Ascending aorta (tissue), 2 donors: ENCODE results near the gene LEFTY1. TPM values are rescaled to one million over a fixed set of nuclear protein-coding genes. Genes with fewer than 3 reads are reported as not detected.

Experiments used
- DNase-seq, 2 donors: peaks; one replicate each; pipeline ENCODE4 v3.0.0-alpha.2; 2019; ENCODE audit warnings: low spot score in 2 of 2
- H3K27ac ChIP-seq, 2 donors: fragments of 200-600 bp; sonication (generic); one replicate each; pipeline ENCODE4 v1.5.1; 2016 to 2017; ENCODE audit warnings: mild to moderate bottlenecking in 1 of 2
- H3K27me3 ChIP-seq: fragments of 200-600 bp; sonication (generic); one replicate; pipeline ENCODE4 v1.5.1; 2017
- H3K36me3 ChIP-seq, 2 donors: fragments of 200-600 bp; sonication (generic); one replicate each; pipeline ENCODE4 v1.5.1; 2016
- H3K4me1 ChIP-seq, 2 donors: fragments of 200-600 bp; sonication (generic); one replicate each; pipeline ENCODE4 v1.5.1; 2016 to 2017; ENCODE audit warnings: mild to moderate bottlenecking in 1 of 2
- H3K4me3 ChIP-seq, 2 donors: fragments of 200-600 bp; sonication (generic); one replicate each; pipeline ENCODE4 v1.5.1; 2016 to 2017; ENCODE audit warnings: mild to moderate bottlenecking in 1 of 2
- H3K9me3 ChIP-seq, 2 donors: fragments of 200-600 bp; sonication (generic); one replicate each; pipeline ENCODE4 v1.5.1; 2016
- intact Hi-C: fragments of 100-400 bp; cut with DNase I; formaldehyde crosslinking; loops from one replicate; pipeline ENCODE4 v1.15.1; 2023
- total RNA-seq: library from RNA; depleted of rRNA; stranded (reverse); fragments of >200 nt; gene quantifications from one replicate; pipeline ENCODE4 v1.1.0, GENCODE V29; 2016
- TF ChIP-seq, protein P1 (sequence below), 3 experiments: fragments of 200-600 bp in 2 of 3; fragments of 450-650 bp in 1 of 3; sonication (generic) in 2 of 3; IDR thresholded peaks; one replicate each; pipeline ENCODE4 v1.5.1; 2016 to 2019; ENCODE audit warnings: antibody characterized with exemption in 3 of 3, mild to moderate bottlenecking in 1 of 3, moderate library complexity in 1 of 3

Gene LEFTY1
- total RNA-seq, 1 donor from 2014 or later, result not detected

DNA sequence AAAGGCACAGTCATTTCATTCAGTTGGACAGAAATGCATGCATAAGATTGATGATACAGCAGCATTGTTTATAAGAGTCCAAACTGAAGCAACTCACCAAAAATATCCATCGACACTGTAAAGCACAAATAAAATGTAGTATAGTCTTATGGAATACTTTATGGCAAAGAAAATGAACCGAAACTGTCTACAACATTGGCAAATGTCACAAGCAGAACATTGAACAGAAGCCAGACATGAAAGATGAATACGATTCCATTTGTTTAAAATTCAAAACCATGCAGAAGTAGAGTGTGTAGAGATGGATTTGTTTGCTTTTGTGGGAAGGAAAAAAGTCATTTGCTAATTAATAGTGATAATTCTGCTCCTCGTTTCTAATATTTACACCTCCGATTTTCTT is 7.5 kb upstream of the LEFTY1 start:
- H3K27ac ChIP-seq, result no peak overlapping the region
- intact Hi-C loops, result no loop called here
- H3K4me1 ChIP-seq, result no peaks in the 10 kb centered on the region
- TF ChIP-seq, protein P1, sequence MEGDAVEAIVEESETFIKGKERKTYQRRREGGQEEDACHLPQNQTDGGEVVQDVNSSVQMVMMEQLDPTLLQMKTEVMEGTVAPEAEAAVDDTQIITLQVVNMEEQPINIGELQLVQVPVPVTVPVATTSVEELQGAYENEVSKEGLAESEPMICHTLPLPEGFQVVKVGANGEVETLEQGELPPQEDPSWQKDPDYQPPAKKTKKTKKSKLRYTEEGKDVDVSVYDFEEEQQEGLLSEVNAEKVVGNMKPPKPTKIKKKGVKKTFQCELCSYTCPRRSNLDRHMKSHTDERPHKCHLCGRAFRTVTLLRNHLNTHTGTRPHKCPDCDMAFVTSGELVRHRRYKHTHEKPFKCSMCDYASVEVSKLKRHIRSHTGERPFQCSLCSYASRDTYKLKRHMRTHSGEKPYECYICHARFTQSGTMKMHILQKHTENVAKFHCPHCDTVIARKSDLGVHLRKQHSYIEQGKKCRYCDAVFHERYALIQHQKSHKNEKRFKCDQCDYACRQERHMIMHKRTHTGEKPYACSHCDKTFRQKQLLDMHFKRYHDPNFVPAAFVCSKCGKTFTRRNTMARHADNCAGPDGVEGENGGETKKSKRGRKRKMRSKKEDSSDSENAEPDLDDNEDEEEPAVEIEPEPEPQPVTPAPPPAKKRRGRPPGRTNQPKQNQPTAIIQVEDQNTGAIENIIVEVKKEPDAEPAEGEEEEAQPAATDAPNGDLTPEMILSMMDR (IDR thresholded peaks at IDR 0.05), result no peak
- H3K9me3 ChIP-seq, result no peaks in the 10 kb centered on the region
- no peaks in the 10 kb centered on the region for H3K27me3 ChIP-seq
- no peak for DNase-seq
- H3K4me3 ChIP-seq, result no peak overlapping the region
- no peaks in the 10 kb centered on the region for H3K36me3 ChIP-seq

DNA sequence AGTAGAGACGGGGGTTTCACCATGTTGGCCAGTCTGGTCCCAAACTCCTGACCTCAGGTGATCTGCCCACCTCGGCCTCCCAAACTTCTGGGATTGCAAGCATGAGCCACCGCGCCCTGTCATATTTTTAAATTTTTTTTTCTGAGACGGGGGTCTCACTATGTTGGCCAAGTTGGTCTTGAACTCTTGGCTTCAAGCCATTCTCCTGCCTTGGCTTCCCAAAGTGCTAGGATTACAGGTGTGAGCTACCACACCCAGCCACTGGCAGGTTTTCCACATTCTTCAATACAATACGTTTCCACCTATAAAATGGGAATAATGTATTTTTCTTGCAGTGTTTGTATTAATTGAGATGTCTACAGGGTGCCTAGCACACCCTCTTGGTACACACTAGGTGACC is 3.4 kb upstream of the LEFTY1 start:
- no peaks in the 10 kb centered on the region for H3K9me3 ChIP-seq
- H3K4me1 ChIP-seq, result no peaks in the 10 kb centered on the region
- intact Hi-C loops, result no loop called here
- DNase-seq, result no peak
- H3K36me3 ChIP-seq, result no peaks in the 10 kb centered on the region
- no peak overlapping the region for H3K4me3 ChIP-seq
- H3K27me3 ChIP-seq, result no peaks in the 10 kb centered on the region
- H3K27ac ChIP-seq, result no peak overlapping the region
- TF ChIP-seq, protein P1 (IDR thresholded peaks at IDR 0.05), result no peak

DNA sequence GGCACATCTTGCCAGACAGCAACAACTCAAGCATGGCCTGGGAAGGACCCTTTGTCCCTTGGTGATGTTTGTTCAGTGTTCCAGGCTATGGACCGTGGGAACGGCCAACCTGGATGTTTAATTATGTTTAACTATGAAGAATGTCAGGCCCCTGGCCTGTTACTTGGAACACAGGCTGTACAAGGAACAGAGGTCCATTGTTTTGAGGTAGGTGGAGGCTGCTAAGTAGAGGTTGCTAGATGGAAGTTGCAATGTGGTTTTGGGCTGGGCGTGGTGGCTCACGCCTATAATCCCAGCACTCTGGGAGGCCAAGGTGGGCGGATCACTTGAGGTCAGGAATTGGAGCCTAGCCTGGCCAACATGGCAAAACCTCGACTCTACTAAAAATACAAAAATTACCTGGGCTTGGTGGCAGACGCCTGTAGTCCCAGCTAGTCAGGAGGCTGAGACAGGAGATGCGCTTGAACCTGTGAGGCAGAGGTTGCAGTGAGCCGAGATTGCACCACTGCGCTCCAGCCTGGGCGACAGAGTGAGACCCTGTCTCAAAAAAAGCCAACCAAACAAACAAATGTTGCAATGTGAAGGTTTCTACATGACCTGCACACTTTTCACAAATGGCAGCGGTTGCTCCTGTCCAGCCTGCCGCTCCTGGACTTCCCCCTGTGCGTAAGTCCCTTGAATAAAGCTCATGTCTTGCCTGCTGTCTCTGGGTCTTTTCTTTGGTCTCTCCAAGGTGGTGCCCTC is 2.5 kb upstream of the LEFTY1 start:
- intact Hi-C loops, result no loop called here
- Histone ChIP-seq H3K4me3 (no peak overlapping the region), H3K36me3 (no peaks in the 10 kb centered on the region), H3K27me3 (no peaks in the 10 kb centered on the region), H3K9me3 (no peaks in the 10 kb centered on the region), H3K27ac (no peak overlapping the region), H3K4me1 (no peaks in the 10 kb centered on the region)
- no peak for DNase-seq
- TF ChIP-seq, protein P1 (IDR thresholded peaks at IDR 0.05), result no peak

DNA sequence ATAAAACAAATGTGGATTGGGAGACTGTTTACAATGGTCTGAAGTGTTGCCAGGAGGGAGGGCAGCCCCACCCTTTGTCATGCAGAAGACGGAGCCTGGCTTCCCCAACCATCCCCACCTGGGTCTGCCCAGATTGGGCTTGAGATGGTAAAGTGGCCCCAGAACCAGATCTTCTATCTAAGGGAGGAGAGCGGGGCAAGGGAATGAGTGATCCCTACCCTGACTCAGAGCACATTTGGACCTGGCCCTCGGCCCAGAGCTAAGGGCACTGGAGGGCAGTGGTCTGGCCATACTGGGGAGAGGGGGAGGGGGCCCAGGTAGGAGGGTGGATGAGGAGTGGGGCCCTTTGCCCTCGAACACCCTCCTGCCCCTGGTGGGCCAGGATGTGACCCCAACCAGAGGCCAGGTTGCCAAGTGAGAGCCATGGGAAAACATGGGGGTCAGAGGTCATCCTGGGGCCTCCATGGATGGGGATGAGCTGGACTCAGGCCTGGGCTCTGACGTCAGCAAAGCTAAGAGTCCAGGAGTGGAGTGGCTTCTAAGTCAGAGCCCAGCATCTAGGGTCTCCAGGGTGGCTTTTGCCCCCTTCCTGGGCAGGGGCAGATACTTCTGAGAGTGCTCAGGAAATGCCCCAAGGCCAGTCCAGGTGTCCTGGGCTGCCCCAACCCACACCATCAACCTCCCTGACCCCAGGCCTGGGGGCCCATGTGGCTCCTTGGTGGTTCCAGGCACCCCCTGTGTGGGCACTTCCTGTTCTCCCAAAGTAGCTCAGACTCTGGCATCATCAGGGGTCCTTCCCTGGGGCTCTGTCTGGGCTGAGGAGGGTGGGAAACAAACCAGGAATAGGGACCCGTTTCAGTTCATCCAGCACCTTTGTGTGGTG is 1.6 kb upstream of the LEFTY1 start:
- no peak for DNase-seq
- H3K27me3 ChIP-seq, result no peaks in the 10 kb centered on the region
- intact Hi-C loops, result no loop called here
- H3K4me3 ChIP-seq, result no peak overlapping the region
- no peaks in the 10 kb centered on the region for H3K4me1 ChIP-seq
- no peaks in the 10 kb centered on the region for H3K9me3 ChIP-seq
- no peak overlapping the region for H3K27ac ChIP-seq
- no peaks in the 10 kb centered on the region for H3K36me3 ChIP-seq
- TF ChIP-seq, protein P1 (IDR thresholded peaks at IDR 0.05), result no peak

DNA sequence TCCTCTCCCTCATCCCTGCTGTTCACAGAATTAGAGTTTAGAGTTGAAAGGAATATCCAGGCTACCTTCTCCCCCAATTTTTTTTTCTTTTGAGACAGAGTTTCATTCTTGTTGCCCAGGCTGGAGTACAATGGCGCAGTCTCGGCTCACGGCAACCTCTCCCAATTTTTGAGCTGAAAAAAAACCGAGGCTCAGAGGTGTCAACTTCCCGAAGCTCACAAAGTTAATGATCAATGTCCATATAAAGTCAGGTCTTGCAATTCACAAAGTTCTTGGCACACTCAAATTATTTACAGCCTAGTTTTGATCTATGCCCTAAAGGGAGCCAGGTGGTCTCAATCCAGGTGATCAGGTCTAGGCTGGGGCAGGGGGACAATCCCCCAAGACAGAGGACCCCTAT is 797 bp upstream of the LEFTY1 start:
- no peaks in the 10 kb centered on the region for H3K4me1 ChIP-seq
- no peak overlapping the region for H3K4me3 ChIP-seq
- no peak for DNase-seq
- H3K9me3 ChIP-seq, result no peaks in the 10 kb centered on the region
- TF ChIP-seq, protein P1 (IDR thresholded peaks at IDR 0.05), result no peak
- H3K36me3 ChIP-seq, result no peaks in the 10 kb centered on the region
- H3K27me3 ChIP-seq, result no peaks in the 10 kb centered on the region
- intact Hi-C loops, result no loop called here
- no peak overlapping the region for H3K27ac ChIP-seq
